ENCODE data around the gene MAST4. TPM values are rescaled to one million over a fixed set of nuclear protein-coding genes. Genes with fewer than 3 reads are reported as not detected.

MAST4 gene
- total RNA-seq, 1 donor from 2014 or later: 17.2 TPM

GRCh38 chr5:66795682-66796081 is 199.5 kb downstream of the MAST4 start:
- Mint-ChIP-seq H3K4me3 (no peak overlapping the region), H3K9me3 (no peaks in the 10 kb centered on the region), H3K27me3 (peaks cover 4% of the 10 kb centered on the region), H3K4me1 (no peaks in the 10 kb centered on the region), H3K27ac (no peak overlapping the region), H3K36me3 (ENCODE audit: low read depth) (no peaks in the 10 kb centered on the region)
- intact Hi-C loops (cut with micrococcal nuclease): no loop called here
- POLR2A ChIA-PET: no interaction called here
- CTCF ChIA-PET: interaction anchor here (1.2 to 1.9 kb wide), 3 partner anchors 19 to 489 kb away, joined by 4 to 6 read pairs (median 5); no protein-coding TSS in a partner anchor
- ATAC-seq (ENCODE audit: low read depth) (no peak), DNase-seq (no peak)
- TF ChIP-seq, protein P1, sequence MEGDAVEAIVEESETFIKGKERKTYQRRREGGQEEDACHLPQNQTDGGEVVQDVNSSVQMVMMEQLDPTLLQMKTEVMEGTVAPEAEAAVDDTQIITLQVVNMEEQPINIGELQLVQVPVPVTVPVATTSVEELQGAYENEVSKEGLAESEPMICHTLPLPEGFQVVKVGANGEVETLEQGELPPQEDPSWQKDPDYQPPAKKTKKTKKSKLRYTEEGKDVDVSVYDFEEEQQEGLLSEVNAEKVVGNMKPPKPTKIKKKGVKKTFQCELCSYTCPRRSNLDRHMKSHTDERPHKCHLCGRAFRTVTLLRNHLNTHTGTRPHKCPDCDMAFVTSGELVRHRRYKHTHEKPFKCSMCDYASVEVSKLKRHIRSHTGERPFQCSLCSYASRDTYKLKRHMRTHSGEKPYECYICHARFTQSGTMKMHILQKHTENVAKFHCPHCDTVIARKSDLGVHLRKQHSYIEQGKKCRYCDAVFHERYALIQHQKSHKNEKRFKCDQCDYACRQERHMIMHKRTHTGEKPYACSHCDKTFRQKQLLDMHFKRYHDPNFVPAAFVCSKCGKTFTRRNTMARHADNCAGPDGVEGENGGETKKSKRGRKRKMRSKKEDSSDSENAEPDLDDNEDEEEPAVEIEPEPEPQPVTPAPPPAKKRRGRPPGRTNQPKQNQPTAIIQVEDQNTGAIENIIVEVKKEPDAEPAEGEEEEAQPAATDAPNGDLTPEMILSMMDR (IDR thresholded peaks at IDR 0.05): no peak

- ChIA-PET CTCF (interaction anchor here (1.2 to 1.9 kb wide), 3 partner anchors 18 to 490 kb away, joined by 4 to 6 read pairs (median 5); no protein-coding TSS in a partner anchor), POLR2A (no interaction called here)
- Mint-ChIP-seq H3K4me3 (no peak overlapping the region), H3K27me3 (peaks cover 4% of the 10 kb centered on the region), H3K4me1 (no peaks in the 10 kb centered on the region), H3K9me3 (no peaks in the 10 kb centered on the region), H3K36me3 (ENCODE audit: low read depth) (no peaks in the 10 kb centered on the region), H3K27ac (no peak overlapping the region)
- DNase-seq (no peak), ATAC-seq (ENCODE audit: low read depth) (no peak)
- TF ChIP-seq, protein P1 (IDR thresholded peaks at IDR 0.05): no peak
- intact Hi-C loops (cut with micrococcal nuclease): no loop called here
These were observed 200.4 kb downstream of the MAST4 start for GRCh38 chr5:66796305-66797292.

GRCh38 chr5:66802941-66803340 is 206.7 kb downstream of the MAST4 start:
- ChIA-PET CTCF (no interaction called here), POLR2A (no interaction called here)
- peaks cover 9% of the 10 kb centered on the region for H3K27me3 Mint-ChIP-seq

DNA sequence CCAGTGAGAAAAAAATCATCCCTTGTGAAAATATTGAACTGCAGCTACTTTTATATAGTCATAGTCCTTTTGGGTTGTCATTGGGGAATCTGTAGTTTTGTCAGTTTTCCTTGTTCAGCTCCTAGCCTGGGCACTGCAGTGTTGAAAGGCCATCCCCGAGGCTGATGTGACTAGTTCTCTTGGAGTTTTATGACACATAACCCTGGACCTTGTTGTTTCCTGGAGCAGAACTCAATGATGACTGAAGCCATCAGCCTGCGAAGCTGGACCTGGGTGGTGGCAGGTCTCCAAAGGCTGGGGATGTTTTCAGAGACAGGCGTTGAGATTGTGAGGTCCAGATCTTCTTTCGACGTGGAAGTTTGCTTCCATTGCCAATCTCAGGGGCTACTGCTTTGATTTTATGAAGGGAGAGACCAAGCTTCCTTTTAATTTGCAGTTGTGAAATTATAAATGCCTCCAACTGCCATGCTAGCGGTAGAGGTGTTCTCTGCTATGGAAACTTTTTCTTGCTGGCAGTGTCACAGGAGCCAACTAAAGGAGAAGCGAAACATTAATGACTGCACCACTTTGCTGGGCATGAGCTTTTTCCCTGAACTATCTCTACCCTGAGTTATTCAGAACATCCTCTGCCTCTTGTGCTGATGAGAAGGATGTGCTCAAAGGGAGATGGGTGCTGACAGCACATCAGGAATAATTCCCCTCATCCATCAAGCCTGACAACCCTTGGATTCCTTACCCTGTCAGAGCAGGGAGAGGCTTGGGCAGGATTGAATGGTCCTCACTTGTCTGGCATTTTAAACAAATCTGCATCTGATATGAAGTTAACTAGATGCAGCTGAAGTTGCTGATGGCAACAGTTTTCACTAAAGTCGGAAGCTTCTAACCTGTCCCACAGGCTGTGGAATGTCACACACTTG is 209.6 kb downstream of the MAST4 start:
- ATAC-seq (ENCODE audit: low read depth) (no peak), DNase-seq (no peak)
- no peaks in the 10 kb centered on the region for H3K36me3 Mint-ChIP-seq (ENCODE audit: low read depth)
- ChIA-PET POLR2A (no interaction called here), CTCF (interaction anchor here (1.4 kb wide), 1 partner anchor 9 kb away, joined by 4 read pairs; no protein-coding TSS in a partner anchor)
- no peaks in the 10 kb centered on the region for H3K9me3 Mint-ChIP-seq
- intact Hi-C loops (cut with micrococcal nuclease): no loop called here
- H3K4me1 Mint-ChIP-seq: peaks cover 4% of the 10 kb centered on the region
- H3K4me3 Mint-ChIP-seq: no peak overlapping the region
- no peak overlapping the region for H3K27ac Mint-ChIP-seq
- peaks cover 5% of the 10 kb centered on the region for H3K27me3 Mint-ChIP-seq
- TF ChIP-seq, protein P1 (IDR thresholded peaks at IDR 0.05): no peak

More at GRCh38 chr5:66802941-66803340, 206.7 kb downstream of the MAST4 start:
- no peaks in the 10 kb centered on the region for H3K9me3 Mint-ChIP-seq
- H3K36me3 Mint-ChIP-seq (ENCODE audit: low read depth): no peaks in the 10 kb centered on the region
- TF ChIP-seq, protein P1 (IDR thresholded peaks at IDR 0.05): no peak
- no peak for ATAC-seq (ENCODE audit: low read depth)
- H3K4me3 Mint-ChIP-seq: no peak overlapping the region
- H3K27ac Mint-ChIP-seq: no peak overlapping the region
- no peaks in the 10 kb centered on the region for H3K4me1 Mint-ChIP-seq
- DNase-seq: no peak
- intact Hi-C loops (cut with micrococcal nuclease): no loop called here

All from activated B cell treated with CpG ODN at 0.5 μM for 24 hours (primary cell).